ENCODE measurements around the gene ABCD2.
"Not testable (repeated sequence)": the region's sequence is repeated elsewhere in the genome, so short reads cannot be mapped to it uniquely, and the experiment has no call there.

Gene ABCD2

DNA sequence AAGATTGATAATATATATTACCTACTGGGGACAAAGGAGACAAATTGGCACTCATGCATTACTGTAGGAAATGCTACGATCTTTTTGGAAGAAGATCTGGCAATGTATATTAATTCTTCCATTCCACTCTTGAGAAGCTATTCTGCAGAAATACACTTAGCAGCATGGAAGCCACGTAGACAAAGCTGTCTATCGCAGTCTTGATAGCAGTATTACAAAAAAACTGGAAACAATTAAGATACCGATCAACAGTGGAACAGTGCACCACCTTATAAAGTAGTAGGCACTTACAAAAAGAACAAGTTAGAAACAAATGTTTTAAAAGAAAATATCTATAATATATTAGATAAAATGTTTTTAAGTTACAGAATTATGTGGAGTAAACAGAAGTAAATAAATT is 87.2 kb downstream of the ABCD2 start:
- no peak for DNase-seq (ENCODE audit: low spot score)

DNA sequence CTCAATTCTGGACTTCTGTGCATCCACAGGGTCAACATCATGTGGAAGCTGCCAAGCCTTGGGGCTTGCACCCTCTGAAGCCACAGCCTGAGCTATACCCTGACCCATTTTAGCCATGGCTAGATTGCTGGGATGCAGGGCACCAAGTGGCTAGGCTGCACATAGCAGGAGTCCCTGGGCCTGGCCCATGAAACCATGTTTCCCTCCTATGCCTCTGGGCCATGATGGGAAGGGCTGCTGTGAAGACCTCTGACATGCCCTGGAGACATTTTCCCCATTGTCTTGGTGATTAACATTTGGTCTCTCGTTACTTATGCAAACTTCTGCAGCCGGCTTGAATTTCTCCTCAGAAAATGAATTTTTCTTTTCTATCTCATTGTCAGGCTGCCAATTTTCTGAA is 92.6 kb downstream of the ABCD2 start:
- DNase-seq (ENCODE audit: low spot score): no peak

DNA sequence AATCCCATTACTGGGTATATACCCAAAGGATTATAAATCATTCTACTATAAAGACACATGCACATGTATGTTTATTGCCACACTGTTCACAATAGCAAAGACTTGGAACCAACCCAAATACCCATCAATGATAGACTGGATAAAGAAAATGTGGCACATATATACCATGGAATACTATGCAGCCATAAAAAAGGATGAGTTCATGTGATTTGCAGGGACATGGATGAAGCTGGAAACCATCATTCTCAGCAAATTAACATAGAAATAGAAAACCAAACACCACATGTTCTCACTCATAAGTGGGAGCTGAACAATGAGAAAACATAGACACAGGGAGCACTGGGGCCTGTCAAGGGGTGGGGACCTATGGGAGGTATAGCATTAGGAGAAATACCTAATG is 97.4 kb downstream of the ABCD2 start:
- not testable (repeated sequence) for DNase-seq (ENCODE audit: low spot score)

DNA sequence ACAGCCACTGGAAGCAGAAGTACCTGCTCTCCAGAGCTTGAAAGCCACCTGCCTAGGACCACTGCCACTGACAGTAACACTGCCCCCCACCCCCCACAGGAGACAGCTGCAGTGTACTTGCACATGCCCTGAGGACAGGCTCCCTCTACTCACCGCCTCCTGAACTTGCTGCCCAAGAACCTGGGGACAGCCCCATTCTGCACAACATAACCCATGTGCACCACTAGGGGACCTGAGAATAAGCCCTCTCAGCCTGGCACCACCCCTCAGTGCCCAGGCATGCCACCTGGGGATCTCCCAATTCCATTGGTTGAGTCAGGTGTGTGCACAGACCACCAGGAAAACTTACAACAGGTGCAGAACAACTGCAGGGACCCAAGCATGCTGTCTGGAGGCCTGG is 109.6 kb downstream of the ABCD2 start:
- no peak for DNase-seq (ENCODE audit: low spot score)

DNA sequence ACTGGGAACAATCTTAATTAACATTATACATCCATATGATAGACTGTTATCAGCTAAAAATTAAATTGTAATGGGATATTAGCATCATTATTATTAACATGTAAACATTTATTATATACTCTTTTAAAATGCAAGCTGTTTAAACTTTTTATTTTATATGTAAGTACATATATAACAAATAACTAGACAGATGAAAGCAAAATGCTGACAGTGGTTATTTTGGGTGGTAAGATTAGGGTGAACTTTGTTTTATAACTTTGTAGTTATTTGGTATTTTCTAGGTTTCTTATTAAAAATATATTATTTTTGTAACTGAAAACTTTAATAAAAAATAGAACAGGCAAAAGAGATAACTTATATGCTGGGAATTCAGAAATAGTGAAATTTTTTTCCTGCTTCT is 114.0 kb downstream of the ABCD2 start:
- no peak for DNase-seq (ENCODE audit: low spot score)

DNA sequence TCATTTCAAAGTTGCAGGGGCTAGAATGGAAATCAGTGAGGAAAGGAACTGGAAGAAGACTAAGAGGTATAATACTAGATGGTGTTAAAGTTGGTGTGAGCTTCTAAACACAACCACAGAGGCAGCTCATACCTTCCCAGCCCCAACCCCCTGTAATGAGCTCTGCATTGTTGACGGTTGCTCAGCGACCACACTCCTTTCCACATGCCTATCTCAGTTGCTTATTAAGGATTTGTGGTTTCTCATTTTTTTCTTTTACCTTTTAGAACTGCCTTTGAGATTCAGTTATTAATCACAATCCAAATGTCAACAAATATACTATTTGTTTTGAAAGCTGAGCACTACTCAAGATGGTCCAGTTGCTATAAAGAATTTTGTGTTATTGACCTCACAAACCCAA is 114.6 kb downstream of the ABCD2 start:
- DNase-seq (ENCODE audit: low spot score): no peak

DNA sequence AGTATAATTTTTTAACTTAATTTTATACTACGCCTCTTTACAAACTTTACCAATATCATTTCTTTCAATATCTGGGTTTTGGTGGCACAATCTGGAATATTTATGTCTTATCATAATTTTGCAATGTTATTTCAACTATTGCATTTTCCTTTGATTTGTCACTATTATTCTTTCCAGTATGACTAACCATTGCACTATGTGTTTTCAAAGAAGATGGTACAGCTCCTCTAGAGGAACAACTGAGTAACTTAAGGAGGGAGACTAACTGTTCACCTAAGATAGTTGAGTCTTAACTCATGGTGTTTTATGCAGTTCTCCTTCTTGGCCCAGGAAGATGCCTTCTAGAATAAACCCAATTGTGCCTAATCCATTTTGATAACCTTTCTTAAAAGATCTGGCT is 116.2 kb downstream of the ABCD2 start:
- no peak for DNase-seq (ENCODE audit: low spot score)

DNA sequence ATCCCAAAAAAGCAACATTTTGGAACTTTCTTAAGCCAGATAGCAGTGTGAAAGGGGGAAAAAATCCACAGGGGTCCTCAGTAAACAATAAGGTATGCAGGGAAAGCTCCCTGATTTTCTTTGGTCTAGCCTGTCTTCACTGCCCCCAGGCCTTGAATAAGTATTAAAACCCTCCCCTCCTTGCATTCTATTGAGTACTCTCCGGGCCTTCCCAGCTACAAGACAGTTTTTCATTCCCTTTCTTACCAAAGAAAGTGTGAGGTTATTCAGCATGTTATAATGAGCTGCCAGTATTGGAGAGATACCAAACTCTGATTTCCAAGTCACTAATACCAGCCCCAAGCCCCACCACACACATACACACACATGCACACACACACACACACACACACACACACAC is 116.9 kb downstream of the ABCD2 start:
- no peak for DNase-seq (ENCODE audit: low spot score)

Data from putamen (tissue), 1 donor.